GM23338 (cell line): ENCODE data around the gene PALLD. TPM values are rescaled to one million over a fixed set of nuclear protein-coding genes. Genes with fewer than 3 reads are reported as not detected.

Source experiments
- ATAC-seq: fragments of 200-7000 bp; cut with Tn5 transposase; 3 replicates; pipeline ENCODE4 v1.9.1; 2020
- DNase-seq: peaks from one replicate; pipeline ENCODE4 v3.0.0-alpha.2; 2015; ENCODE audit warnings: low spot score
- H2AFZ ChIP-seq: fragments of 200-600 bp; sonication (generic); 2 replicates; pipeline ENCODE4 v1.8.0; 2016; ENCODE audit warnings: antibody characterized with exemption, mild to moderate bottlenecking, moderate library complexity
- H3F3A ChIP-seq: fragments of 200-600 bp; sonication (generic); replicated peaks from 2 replicates; pipeline ENCODE4 v1.8.0; 2017; ENCODE audit warnings: antibody characterized with exemption, mixed run types, low read depth
- H3K27ac ChIP-seq: fragments of 200-600 bp; sonication (generic); 2 replicates; pipeline ENCODE4 v1.6.1; 2016; ENCODE audit warnings: low read depth
- H3K27me3 ChIP-seq: fragments of 200-600 bp; sonication (generic); 2 replicates; pipeline ENCODE4 v1.8.0; 2016; ENCODE audit warnings: mild to moderate bottlenecking, mixed run types, moderate library complexity; ENCODE audit not compliant: insufficient read depth
- H3K36me3 ChIP-seq: fragments of 200-600 bp; sonication (generic); 2 replicates; pipeline ENCODE4 v1.8.0; 2016; ENCODE audit warnings: mild to moderate bottlenecking; ENCODE audit not compliant: insufficient read depth
- H3K4me1 ChIP-seq: fragments of 200-600 bp; sonication (generic); 2 replicates; pipeline ENCODE4 v1.8.0; 2016; ENCODE audit warnings: mild to moderate bottlenecking, moderate library complexity; ENCODE audit not compliant: insufficient read depth
- H3K4me2 ChIP-seq: fragments of 200-600 bp; sonication (generic); 2 replicates; pipeline ENCODE4 v1.7.1; 2017; ENCODE audit warnings: mixed run types
- H3K4me3 ChIP-seq: fragments of 200-600 bp; sonication (generic); 2 replicates; pipeline ENCODE4 v1.6.1; 2016; ENCODE audit warnings: mixed run types
- H3K79me2 ChIP-seq: fragments of 200-600 bp; sonication (generic); replicated peaks from 2 replicates; pipeline ENCODE4 v1.8.0; 2017; ENCODE audit warnings: mild to moderate bottlenecking; ENCODE audit not compliant: insufficient read depth
- H3K9me2 ChIP-seq: fragments of 200-600 bp; sonication (generic); 2 replicates; pipeline ENCODE4 v1.8.0; 2017; ENCODE audit not compliant: insufficient read depth
- H4K20me1 ChIP-seq: fragments of 200-600 bp; sonication (generic); replicated peaks from 2 replicates; pipeline ENCODE4 v1.8.0; 2017; ENCODE audit warnings: mild to moderate bottlenecking; ENCODE audit not compliant: insufficient read depth
- H3K27ac Mint-ChIP-seq: 2 replicates; pipeline ENCODE4 v1.8.0; 2020; ENCODE audit warnings: inconsistent platforms, mild to moderate bottlenecking, moderate library complexity, mixed read lengths
- H3K27me3 Mint-ChIP-seq: 3 replicates; pipeline ENCODE4 v1.8.0; 2022; ENCODE audit warnings: low read depth, mild to moderate bottlenecking, moderate library complexity, mixed read lengths, inconsistent platforms; ENCODE audit not compliant: insufficient read depth, poor library complexity
- H3K36me3 Mint-ChIP-seq: 3 replicates; pipeline ENCODE4 v1.8.0; 2021; ENCODE audit warnings: low read depth, mild to moderate bottlenecking, inconsistent platforms, moderate library complexity, mixed read lengths
- H3K4me1 Mint-ChIP-seq: 3 replicates; pipeline ENCODE4 v1.8.0; 2020; ENCODE audit warnings: mild to moderate bottlenecking, inconsistent platforms, mixed read lengths
- H3K4me3 Mint-ChIP-seq: 3 replicates; pipeline ENCODE4 v1.8.0; 2021; ENCODE audit warnings: moderate library complexity, mild to moderate bottlenecking, inconsistent platforms, mixed read lengths
- H3K9me3 Mint-ChIP-seq: 3 replicates; pipeline ENCODE4 v1.8.0; 2020; ENCODE audit warnings: moderate library complexity, mild to moderate bottlenecking, inconsistent platforms, mixed read lengths
- CREB1 ChIP-seq: fragments of 250-450 bp; sonication (Bioruptor Pico); IDR thresholded peaks from 2 replicates; pipeline ENCODE4 v1.5.0; 2020; ENCODE audit warnings: low read depth, mild to moderate bottlenecking, moderate library complexity
- CTCF ChIP-seq, 2 experiments: fragments of 200-600 bp in 1 of 2; sonication (generic) in 1 of 2; conservative IDR thresholded peaks; 2 replicates each; pipeline versions ENCODE4 v1.5.1 to v1.6.1; 2016 to 2017; ENCODE audit warnings: antibody characterized with exemption in 2 of 2, low read depth in 2 of 2, mild to moderate bottlenecking in 2 of 2, moderate library complexity in 1 of 2
- EZH2 ChIP-seq: fragments of 200-600 bp; sonication (generic); IDR thresholded peaks from one replicate; pipeline ENCODE4 v1.8.0; 2017; ENCODE audit warnings: antibody characterized with exemption, mild to moderate bottlenecking, low read depth; ENCODE audit not compliant: unreplicated experiment
- JUNB ChIP-seq: IDR thresholded peaks from one replicate; pipeline ENCODE4 v1.6.1; 2016; ENCODE audit warnings: antibody characterized with exemption; ENCODE audit not compliant: unreplicated experiment
- NANOG ChIP-seq: IDR thresholded peaks from 2 replicates; pipeline ENCODE4 v1.6.1; 2016; ENCODE audit warnings: antibody characterized with exemption, borderline replicate concordance
- ZNF331 ChIP-seq: fragments of 250-450 bp; sonication (Bioruptor Pico); IDR thresholded peaks from 2 replicates; pipeline ENCODE4 v1.5.0; 2020; ENCODE audit warnings: low read depth, mild to moderate bottlenecking, moderate library complexity
- polyA plus RNA-seq: library from polyadenylated mRNA; unstranded; fragments of >200 nt; fragmentation: Nextera tagmentation; extraction: Ambion mirVana; gene quantifications from 2 replicates; pipeline ENCODE4 v1.2.1, GENCODE V29; 2016
- total RNA-seq: library from RNA; depleted of rRNA; stranded (reverse); fragments of >200 nt; shearing (Covaris generic); gene quantifications from 2 replicates; pipeline ENCODE4 v1.2.3, GENCODE V29; 2014
- TF ChIP-seq, protein P1 (sequence below): IDR thresholded peaks from 2 replicates; pipeline ENCODE4 v1.6.1; 2016; ENCODE audit warnings: antibody characterized with exemption
- TF ChIP-seq, protein P2 (sequence below): IDR thresholded peaks from one replicate; pipeline ENCODE4 v1.6.1; 2018; ENCODE audit warnings: antibody characterized with exemption; ENCODE audit not compliant: unreplicated experiment

Gene PALLD
- total and polyA plus RNA-seq, 2 experiments from 2014 or later: 13.1 to 30.2 TPM

DNA sequence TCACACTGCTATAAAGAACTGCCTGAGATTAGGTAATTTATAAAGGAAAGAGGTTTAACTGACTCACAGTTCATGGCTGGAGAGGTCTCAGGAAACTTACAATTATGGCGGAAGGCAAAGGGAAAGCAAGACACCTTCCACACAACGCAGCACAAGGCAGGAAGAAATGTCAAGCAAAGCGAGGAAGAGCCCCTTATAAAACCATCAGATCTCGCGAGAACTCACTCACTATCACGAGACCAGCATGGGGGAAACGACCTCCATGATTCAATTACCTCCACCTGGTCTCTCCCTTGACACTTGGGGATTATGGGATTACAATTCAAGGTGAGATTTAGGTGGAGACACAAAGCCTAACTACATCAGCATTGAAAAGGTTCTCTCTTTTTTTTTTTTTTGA is 39.6 kb downstream of the PALLD start (continued):
- TF ChIP-seq, protein P1, sequence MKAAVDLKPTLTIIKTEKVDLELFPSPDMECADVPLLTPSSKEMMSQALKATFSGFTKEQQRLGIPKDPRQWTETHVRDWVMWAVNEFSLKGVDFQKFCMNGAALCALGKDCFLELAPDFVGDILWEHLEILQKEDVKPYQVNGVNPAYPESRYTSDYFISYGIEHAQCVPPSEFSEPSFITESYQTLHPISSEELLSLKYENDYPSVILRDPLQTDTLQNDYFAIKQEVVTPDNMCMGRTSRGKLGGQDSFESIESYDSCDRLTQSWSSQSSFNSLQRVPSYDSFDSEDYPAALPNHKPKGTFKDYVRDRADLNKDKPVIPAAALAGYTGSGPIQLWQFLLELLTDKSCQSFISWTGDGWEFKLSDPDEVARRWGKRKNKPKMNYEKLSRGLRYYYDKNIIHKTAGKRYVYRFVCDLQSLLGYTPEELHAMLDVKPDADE: no peak
- TF ChIP-seq JUNB (no peak), NANOG (no peak)
- TF ChIP-seq, protein P2, sequence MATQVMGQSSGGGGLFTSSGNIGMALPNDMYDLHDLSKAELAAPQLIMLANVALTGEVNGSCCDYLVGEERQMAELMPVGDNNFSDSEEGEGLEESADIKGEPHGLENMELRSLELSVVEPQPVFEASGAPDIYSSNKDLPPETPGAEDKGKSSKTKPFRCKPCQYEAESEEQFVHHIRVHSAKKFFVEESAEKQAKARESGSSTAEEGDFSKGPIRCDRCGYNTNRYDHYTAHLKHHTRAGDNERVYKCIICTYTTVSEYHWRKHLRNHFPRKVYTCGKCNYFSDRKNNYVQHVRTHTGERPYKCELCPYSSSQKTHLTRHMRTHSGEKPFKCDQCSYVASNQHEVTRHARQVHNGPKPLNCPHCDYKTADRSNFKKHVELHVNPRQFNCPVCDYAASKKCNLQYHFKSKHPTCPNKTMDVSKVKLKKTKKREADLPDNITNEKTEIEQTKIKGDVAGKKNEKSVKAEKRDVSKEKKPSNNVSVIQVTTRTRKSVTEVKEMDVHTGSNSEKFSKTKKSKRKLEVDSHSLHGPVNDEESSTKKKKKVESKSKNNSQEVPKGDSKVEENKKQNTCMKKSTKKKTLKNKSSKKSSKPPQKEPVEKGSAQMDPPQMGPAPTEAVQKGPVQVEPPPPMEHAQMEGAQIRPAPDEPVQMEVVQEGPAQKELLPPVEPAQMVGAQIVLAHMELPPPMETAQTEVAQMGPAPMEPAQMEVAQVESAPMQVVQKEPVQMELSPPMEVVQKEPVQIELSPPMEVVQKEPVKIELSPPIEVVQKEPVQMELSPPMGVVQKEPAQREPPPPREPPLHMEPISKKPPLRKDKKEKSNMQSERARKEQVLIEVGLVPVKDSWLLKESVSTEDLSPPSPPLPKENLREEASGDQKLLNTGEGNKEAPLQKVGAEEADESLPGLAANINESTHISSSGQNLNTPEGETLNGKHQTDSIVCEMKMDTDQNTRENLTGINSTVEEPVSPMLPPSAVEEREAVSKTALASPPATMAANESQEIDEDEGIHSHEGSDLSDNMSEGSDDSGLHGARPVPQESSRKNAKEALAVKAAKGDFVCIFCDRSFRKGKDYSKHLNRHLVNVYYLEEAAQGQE: no peak

- Histone ChIP-seq H3K4me3 (no peak overlapping the region), H3K27ac (no peak overlapping the region), H3K27me3 (no peaks in the 10 kb centered on the region), H3F3A (no peaks in the 10 kb centered on the region), H3K4me1 (peaks cover 7% of the 10 kb centered on the region), H3K36me3 (no peaks in the 10 kb centered on the region), H2AFZ (peak overlapping the region; percentile 72; the same call in 1 of the 2 replicates), H3K4me2 (no peak overlapping the region), H4K20me1 (no peaks in the 10 kb centered on the region), H3K79me2 (no peaks in the 10 kb centered on the region), H3K9me2 (0 out of 2 replicates have a peak, but pooled peaks cover 2% of the 10 kb centered on the region)
- Mint-ChIP-seq H3K36me3 (no peaks in the 10 kb centered on the region), H3K27ac (no peak overlapping the region), H3K9me3 (no peaks in the 10 kb centered on the region), H3K27me3 (peaks cover 2% of the 10 kb centered on the region), H3K4me3 (no peak overlapping the region), H3K4me1 (peaks cover 4% of the 10 kb centered on the region; the same call in 2 of the 3 replicates)
- ATAC-seq (no peak), DNase-seq (no peak)
- TF ChIP-seq CREB1 (CRISPR knock-in tag) (no peak), JUNB (no peak), ZNF331 (CRISPR knock-in tag) (no peak), CTCF (conservative IDR thresholded peaks at IDR 0.05; ENCODE audit: low read depth in 2 of 2) (no peak), EZH2 (no peak)
- TF ChIP-seq, protein P2: no peak
Measured at GRCh38 chr4:168537086-168537485, 40.2 kb downstream of the PALLD start.
